Body of pancreas (tissue), 4 donors: Measurements from ENCODE around the gene EIF4EBP2. TPM values are rescaled to one million over a fixed set of nuclear protein-coding genes. Genes with fewer than 3 reads are reported as not detected.

Experiments used
- ATAC-seq: fragments of 150-250 bp; one replicate; pipeline ENCODE4 v1.9.1; 2016
- DNase-seq, 4 donors: peaks; one replicate each; pipeline ENCODE4 v3.0.0-alpha.2; 2019
- H3K27ac ChIP-seq, 4 donors: fragments of 200-600 bp; sonication (generic); 1 replicate in 3 of 4; 2 replicates in 1 of 4; pipeline versions ENCODE4 v1.5.1 to v1.6.1; 2016 to 2019; ENCODE audit warnings: mild to moderate bottlenecking in 1 of 4, mixed read lengths in 1 of 4, moderate library complexity in 1 of 4
- H3K27me3 ChIP-seq, 2 donors: fragments of 200-600 bp; sonication (generic); one replicate each; pipeline ENCODE4 v1.6.0; 2016; ENCODE audit warnings: mild to moderate bottlenecking in 1 of 2
- H3K36me3 ChIP-seq, 2 donors: fragments of 200-600 bp; sonication (generic); replicated peaks in 1 of 2; 2 replicates each; pipeline ENCODE4 v1.5.1; 2016; ENCODE audit warnings: low read depth in 2 of 2; ENCODE audit not compliant: insufficient read depth in 1 of 2
- H3K4me1 ChIP-seq: fragments of 200-600 bp; sonication (generic); one replicate; pipeline ENCODE4 v1.6.0; 2016
- H3K4me3 ChIP-seq, 2 donors: fragments of 200-600 bp; sonication (generic); 1 replicate in 1 of 2; 2 replicates in 1 of 2; pipeline ENCODE4 v1.5.1; 2016 to 2019
- H3K9me3 ChIP-seq, 3 donors: fragments of 200-600 bp; sonication (generic); 1 replicate in 2 of 3; 2 replicates in 1 of 3; pipeline ENCODE4 v1.5.1; 2016
- CTCF ChIP-seq, 7 experiments: fragments of 450-650 bp in 4 of 7; fragments of 200-600 bp in 3 of 7; sonication (generic) in 3 of 7; IDR thresholded peaks; one replicate each; pipeline ENCODE4 v1.5.1; 2016 to 2019; ENCODE audit warnings: antibody characterized with exemption in 7 of 7
- POLR2A ChIP-seq, 3 donors: fragments of 450-650 bp; IDR thresholded peaks; one replicate each; pipeline ENCODE4 v1.6.1; 2016; ENCODE audit warnings: antibody characterized with exemption in 3 of 3, mild to moderate bottlenecking in 2 of 3
- WGBS, 2 donors: methylation state at CpG; one replicate each; pipeline ENCODE4 v1.1.5; 2017; 5-methylcytosine and 5-hydroxymethylcytosine counted together
- intact Hi-C: fragments of 100-400 bp; cut with DNase I; formaldehyde crosslinking; loops from one replicate; pipeline ENCODE4 v1.15.1; 2023
- total RNA-seq, 2 donors: library from RNA; depleted of rRNA; stranded (reverse); fragments of >200 nt; gene quantifications; one replicate each; pipeline ENCODE4 v1.1.0, GENCODE V29; 2016

The EIF4EBP2 gene
- total RNA-seq, 2 donors from 2014 or later, result 44.9 to 47.1 TPM

GRCh38 chr10:70410608-70411007 is 6.7 kb downstream of the EIF4EBP2 start:
- Histone ChIP-seq H3K27me3 (no peaks in the 10 kb centered on the region), H3K9me3 (no peaks in the 10 kb centered on the region), H3K36me3 (no peaks in the 10 kb centered on the region), H3K27ac (no peak overlapping the region), H3K4me3 (no peak overlapping the region), H3K4me1 (peaks cover 53% of the 10 kb centered on the region)
- no peak for DNase-seq
- no peak for ATAC-seq
- intact Hi-C loops, result no loop called here
- 63 to 78% methylated on average over 1 of the region's 1 CpG for WGBS, 2 donors
- no peak for TF ChIP-seq POLR2A (IDR thresholded peaks at IDR 0.05)

- ATAC-seq (no peak), DNase-seq (no peak)
- 87 to 89% methylated on average over 4 of the region's 4 CpGs for WGBS, 2 donors
- TF ChIP-seq POLR2A (IDR thresholded peaks at IDR 0.05) (no peak), CTCF (IDR thresholded peaks at IDR 0.05) (no peak)
- no peaks in the 10 kb centered on the region for H3K27me3 ChIP-seq
- no peak overlapping the region for H3K27ac ChIP-seq
- peaks cover 45% of the 10 kb centered on the region for H3K4me1 ChIP-seq
- intact Hi-C loops, result no loop called here
- H3K9me3 ChIP-seq, result no peaks in the 10 kb centered on the region
- no peaks in the 10 kb centered on the region for H3K36me3 ChIP-seq
- H3K4me3 ChIP-seq, result no peak overlapping the region
These were observed 8.4 kb downstream of the EIF4EBP2 start for GRCh38 chr10:70412356-70412755.

- intact Hi-C loops, result no loop called here
- WGBS, 2 donors, result 97 to 100% methylated on average over 1 of the region's 1 CpG
- DNase-seq (no peak), ATAC-seq (no peak)
- H3K4me1 ChIP-seq, result peaks cover 37% of the 10 kb centered on the region
- H3K27ac ChIP-seq, result no peak overlapping the region
- no peak for TF ChIP-seq CTCF (IDR thresholded peaks at IDR 0.05)
- no peak for TF ChIP-seq POLR2A (IDR thresholded peaks at IDR 0.05)
- H3K9me3 ChIP-seq, result no peaks in the 10 kb centered on the region
- H3K36me3 ChIP-seq, result peaks cover 6 to 14% of the 10 kb centered on the region in 2 donors
- H3K27me3 ChIP-seq, result no peaks in the 10 kb centered on the region
- H3K4me3 ChIP-seq, result no peak overlapping the region
These were observed 13.6 kb downstream of the EIF4EBP2 start for GRCh38 chr10:70417568-70417967.

- Histone ChIP-seq H3K4me1 (peaks cover 31% of the 10 kb centered on the region), H3K27ac (no peak overlapping the region), H3K36me3 (peaks cover 7 to 15% of the 10 kb centered on the region in 2 donors), H3K27me3 (no peaks in the 10 kb centered on the region), H3K9me3 (no peaks in the 10 kb centered on the region), H3K4me3 (no peak overlapping the region)
- intact Hi-C loops, result no loop called here
- 94 to 95% methylated on average over 1 of the region's 1 CpG for WGBS, 2 donors
- TF ChIP-seq POLR2A (IDR thresholded peaks at IDR 0.05), result no peak
- TF ChIP-seq CTCF (IDR thresholded peaks at IDR 0.05), result no peak
- no peak for DNase-seq
- ATAC-seq, result no peak
These were observed 14.3 kb downstream of the EIF4EBP2 start for GRCh38 chr10:70418229-70418628.

GRCh38 chr10:70418713-70419112 is 14.8 kb downstream of the EIF4EBP2 start:
- Histone ChIP-seq H3K4me3 (no peak overlapping the region), H3K27me3 (no peaks in the 10 kb centered on the region), H3K27ac (no peak overlapping the region), H3K4me1 (peaks cover 29% of the 10 kb centered on the region), H3K9me3 (no peaks in the 10 kb centered on the region), H3K36me3 (peaks cover 7 to 16% of the 10 kb centered on the region in 2 donors)
- TF ChIP-seq POLR2A (IDR thresholded peaks at IDR 0.05), result no peak
- no peak for TF ChIP-seq CTCF (IDR thresholded peaks at IDR 0.05)
- ATAC-seq (no peak), DNase-seq (no peak)
- intact Hi-C loops, result no loop called here
- WGBS, 2 donors, result 88 to 94% methylated on average over 3 of the region's 3 CpGs
